Peyer's patch (tissue), 4 donors: ENCODE data around the gene MAGIX.

Source experiments
- POLR2A ChIP-seq, 2 donors: fragments of 450-650 bp; IDR thresholded peaks; one replicate each; pipeline ENCODE4 v1.5.1; 2017; ENCODE audit warnings: antibody characterized with exemption in 2 of 2, mild to moderate bottlenecking in 2 of 2, moderate library complexity in 2 of 2
- TF ChIP-seq, protein P1 (sequence below), 6 experiments: fragments of 450-650 bp in 4 of 6; fragments of 200-600 bp in 2 of 6; sonication (generic) in 1 of 6; IDR thresholded peaks; one replicate each; pipeline ENCODE4 v1.5.1; 2017 to 2019; ENCODE audit warnings: antibody characterized with exemption in 6 of 6, mild to moderate bottlenecking in 3 of 6, moderate library complexity in 1 of 6

GRCh38 chrX:49175435-49176274, 13.1 kb downstream of the MAGIX start:
- no peak for TF ChIP-seq POLR2A (IDR thresholded peaks at IDR 0.05)
- TF ChIP-seq, protein P1, sequence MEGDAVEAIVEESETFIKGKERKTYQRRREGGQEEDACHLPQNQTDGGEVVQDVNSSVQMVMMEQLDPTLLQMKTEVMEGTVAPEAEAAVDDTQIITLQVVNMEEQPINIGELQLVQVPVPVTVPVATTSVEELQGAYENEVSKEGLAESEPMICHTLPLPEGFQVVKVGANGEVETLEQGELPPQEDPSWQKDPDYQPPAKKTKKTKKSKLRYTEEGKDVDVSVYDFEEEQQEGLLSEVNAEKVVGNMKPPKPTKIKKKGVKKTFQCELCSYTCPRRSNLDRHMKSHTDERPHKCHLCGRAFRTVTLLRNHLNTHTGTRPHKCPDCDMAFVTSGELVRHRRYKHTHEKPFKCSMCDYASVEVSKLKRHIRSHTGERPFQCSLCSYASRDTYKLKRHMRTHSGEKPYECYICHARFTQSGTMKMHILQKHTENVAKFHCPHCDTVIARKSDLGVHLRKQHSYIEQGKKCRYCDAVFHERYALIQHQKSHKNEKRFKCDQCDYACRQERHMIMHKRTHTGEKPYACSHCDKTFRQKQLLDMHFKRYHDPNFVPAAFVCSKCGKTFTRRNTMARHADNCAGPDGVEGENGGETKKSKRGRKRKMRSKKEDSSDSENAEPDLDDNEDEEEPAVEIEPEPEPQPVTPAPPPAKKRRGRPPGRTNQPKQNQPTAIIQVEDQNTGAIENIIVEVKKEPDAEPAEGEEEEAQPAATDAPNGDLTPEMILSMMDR (IDR thresholded peaks at IDR 0.05) = no peak
